ENCODE measurements around the gene CSRP2.

DNA sequence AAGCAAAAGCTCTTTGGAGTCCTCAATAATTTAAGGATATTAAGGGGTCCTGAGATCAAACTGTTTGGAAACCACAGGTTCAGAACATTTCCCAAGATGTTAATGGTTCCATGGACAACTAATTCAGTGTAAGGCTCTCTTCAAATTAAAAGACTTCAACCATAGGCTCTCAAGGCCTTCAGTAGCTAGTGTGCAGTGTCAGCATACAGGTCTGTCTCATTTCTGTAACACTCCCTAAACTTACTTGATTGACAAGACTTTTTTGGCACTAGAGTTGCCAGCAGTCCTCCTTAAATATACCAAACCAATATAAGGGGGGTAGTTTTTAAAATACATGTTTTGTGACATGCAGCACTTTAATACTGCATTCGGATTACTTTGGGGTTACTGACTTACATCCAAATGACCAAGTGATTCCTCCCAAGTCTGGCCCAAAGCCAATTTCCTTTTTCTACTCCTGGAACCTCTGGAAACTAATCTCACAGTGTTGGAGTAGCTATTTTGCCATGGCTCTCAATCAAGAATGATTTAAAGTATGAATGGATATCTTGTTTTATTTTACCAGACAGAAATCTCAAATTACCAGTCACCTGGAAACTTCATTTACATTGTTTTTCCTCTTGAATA lies 22.7 kb downstream of the CSRP2 start:
- TF ChIP-seq EZH2 (IDR thresholded peaks at IDR 0.05; ENCODE audit: low read length, missing control alignments): no peak
- TF ChIP-seq, protein P1, sequence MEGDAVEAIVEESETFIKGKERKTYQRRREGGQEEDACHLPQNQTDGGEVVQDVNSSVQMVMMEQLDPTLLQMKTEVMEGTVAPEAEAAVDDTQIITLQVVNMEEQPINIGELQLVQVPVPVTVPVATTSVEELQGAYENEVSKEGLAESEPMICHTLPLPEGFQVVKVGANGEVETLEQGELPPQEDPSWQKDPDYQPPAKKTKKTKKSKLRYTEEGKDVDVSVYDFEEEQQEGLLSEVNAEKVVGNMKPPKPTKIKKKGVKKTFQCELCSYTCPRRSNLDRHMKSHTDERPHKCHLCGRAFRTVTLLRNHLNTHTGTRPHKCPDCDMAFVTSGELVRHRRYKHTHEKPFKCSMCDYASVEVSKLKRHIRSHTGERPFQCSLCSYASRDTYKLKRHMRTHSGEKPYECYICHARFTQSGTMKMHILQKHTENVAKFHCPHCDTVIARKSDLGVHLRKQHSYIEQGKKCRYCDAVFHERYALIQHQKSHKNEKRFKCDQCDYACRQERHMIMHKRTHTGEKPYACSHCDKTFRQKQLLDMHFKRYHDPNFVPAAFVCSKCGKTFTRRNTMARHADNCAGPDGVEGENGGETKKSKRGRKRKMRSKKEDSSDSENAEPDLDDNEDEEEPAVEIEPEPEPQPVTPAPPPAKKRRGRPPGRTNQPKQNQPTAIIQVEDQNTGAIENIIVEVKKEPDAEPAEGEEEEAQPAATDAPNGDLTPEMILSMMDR (conservative IDR thresholded peaks at IDR 0.05 in 1 of 2, IDR thresholded peaks at IDR 0.05 in 1 of 2; ENCODE audit: low read depth in 1 of 2, low read length in 2 of 2): no peak

Measured in fibroblast of lung (primary cell).